Endothelial cell of umbilical vein (primary cell): ENCODE results near the gene LYRM9. TPM values are rescaled to one million over a fixed set of nuclear protein-coding genes. Genes with fewer than 3 reads are reported as not detected.

Source experiments
- BruUV-seq: library from RNA; stranded (reverse); fragments of 400-500 nt; replicated peaks from 2 replicates; lab custom pipeline; 2021; lab: Mats Ljungman, UMichigan
- CTCF ChIA-PET: fragments of 300-600, 350-600 bp; sonication (Branson Sonifier 250); formaldehyde crosslinking; loops from one replicate; lab custom pipeline; 2021; ENCODE audit warnings: antibody characterized with exemption, inconsistent platforms; lab: Charles Lee
- POLR2A ChIA-PET: fragments of 300-600, 350-600 bp; sonication (Branson Sonifier 250); formaldehyde crosslinking; loops from one replicate; lab custom pipeline; 2021; ENCODE audit warnings: antibody characterized with exemption, inconsistent platforms; lab: Charles Lee
- DNase-seq: peaks from one replicate; pipeline ENCODE4 v3.0.0-alpha.2; 2011; ENCODE audit warnings: low read depth, low spot score
- FAIRE-seq: peaks from 2 replicates; lab custom pipeline; 2011; peaks lifted over from hg19 to GRCh38; lab: Jason Lieb, UNC
- H2AFZ ChIP-seq: 2 replicates; pipeline ENCODE4 v1.6.0; 2012; ENCODE audit warnings: low read depth, low read length, control low read depth, inconsistent platforms
- H3K27ac ChIP-seq: 2 replicates; pipeline ENCODE4 v1.5.1; 2011; ENCODE audit warnings: low read depth, mild to moderate bottlenecking, control low read depth, low read length, moderate library complexity; ENCODE audit not compliant: insufficient read depth
- H3K27me3 ChIP-seq, 2 experiments: 2 replicates each; pipeline versions ENCODE4 v1.6.0 to v1.6.1; 2011; ENCODE audit warnings: low read length in 2 of 2, mixed read lengths in 1 of 2; ENCODE audit not compliant: control insufficient read depth in 2 of 2, insufficient read depth in 2 of 2
- H3K36me3 ChIP-seq, 2 experiments: 2 replicates in 1 of 2; 3 replicates in 1 of 2; pipeline ENCODE4 v1.5.1; 2011; ENCODE audit warnings: low read length in 2 of 2, mild to moderate bottlenecking in 1 of 2, moderate library complexity in 1 of 2; ENCODE audit not compliant: control insufficient read depth in 2 of 2, insufficient read depth in 2 of 2; ENCODE audit errors: extremely low read depth in 1 of 2
- H3K4me1 ChIP-seq: 3 replicates; pipeline ENCODE4 v1.5.1; 2011; ENCODE audit warnings: mild to moderate bottlenecking, low read length; ENCODE audit not compliant: control insufficient read depth, insufficient read depth; ENCODE audit errors: extremely low read depth
- H3K4me2 ChIP-seq: 2 replicates; pipeline ENCODE4 v1.6.1; 2011; ENCODE audit warnings: low read length, control low read depth, mixed read lengths; ENCODE audit not compliant: insufficient read depth
- H3K4me3 ChIP-seq, 3 experiments: fragments of 200-600 bp in 1 of 3; sonication (generic), shearing (Covaris generic) in 1 of 3; replicated peaks in 1 of 3; 2 replicates each; pipeline ENCODE4 v1.5.1; 2011 to 2016; ENCODE audit warnings: control low read depth in 3 of 3, low read length in 3 of 3, mild to moderate bottlenecking in 2 of 3, inconsistent platforms in 1 of 3, low read depth in 1 of 3, moderate library complexity in 1 of 3; ENCODE audit not compliant: insufficient read depth in 1 of 3
- H3K79me2 ChIP-seq: 2 replicates; pipeline ENCODE4 v1.6.0; 2012; ENCODE audit warnings: low read length, inconsistent platforms; ENCODE audit not compliant: control insufficient read depth, insufficient read depth
- H3K9ac ChIP-seq: replicated peaks from 2 replicates; pipeline ENCODE3; 2011; ENCODE audit warnings: low read length, control low read depth; ENCODE audit not compliant: insufficient read depth; ENCODE audit errors: extremely low read depth
- H3K9me1 ChIP-seq: replicated peaks from 3 replicates; pipeline ENCODE4 v1.6.0; 2011; ENCODE audit warnings: mild to moderate bottlenecking, low read length; ENCODE audit not compliant: control insufficient read depth, insufficient read depth; ENCODE audit errors: extremely low read depth
- H3K9me3 ChIP-seq: replicated peaks from 2 replicates; pipeline ENCODE4 v1.5.1; 2012; ENCODE audit warnings: low read length, inconsistent platforms; ENCODE audit not compliant: control insufficient read depth, insufficient read depth
- H4K20me1 ChIP-seq: replicated peaks from 2 replicates; pipeline ENCODE3; 2011; ENCODE audit warnings: mild to moderate bottlenecking, low read length; ENCODE audit not compliant: control insufficient read depth, insufficient read depth; ENCODE audit errors: extremely low read depth
- CTCF ChIP-seq, 2 donors: IDR thresholded peaks; 1 replicate in 1 of 2; 2 replicates in 1 of 2; pipeline ENCODE4 v1.5.1; 2011; ENCODE audit warnings: low read length in 2 of 2, mild to moderate bottlenecking in 2 of 2, moderate library complexity in 2 of 2, control low read depth in 1 of 2, inconsistent platforms in 1 of 2, low read depth in 1 of 2; ENCODE audit not compliant: insufficient read depth in 1 of 2; ENCODE audit errors: extremely low read depth in 1 of 2
- EZH2 ChIP-seq: IDR thresholded peaks from 2 replicates; pipeline ENCODE4 v1.6.1; 2012; ENCODE audit warnings: borderline replicate concordance, low read depth, mild to moderate bottlenecking, moderate library complexity, low read length, inconsistent platforms; ENCODE audit not compliant: severe bottlenecking
- FOS ChIP-seq: IDR thresholded peaks from 2 replicates; pipeline ENCODE4 v1.6.1; 2011; ENCODE audit warnings: mild to moderate bottlenecking, low read length, moderate library complexity, borderline replicate concordance; ENCODE audit not compliant: insufficient read depth
- GATA2 ChIP-seq: IDR thresholded peaks from 2 replicates; pipeline ENCODE4 v1.7.0; 2011; ENCODE audit warnings: low read depth, mild to moderate bottlenecking, moderate library complexity, mixed read lengths, low read length; ENCODE audit not compliant: insufficient read length, insufficient read depth
- JUN ChIP-seq: IDR thresholded peaks from 2 replicates; pipeline ENCODE4 v1.6.1; 2011; ENCODE audit warnings: borderline replicate concordance, low read depth; ENCODE audit not compliant: insufficient read length, insufficient read depth
- MAX ChIP-seq: IDR thresholded peaks from 2 replicates; pipeline ENCODE4 v1.6.1; 2011; ENCODE audit not compliant: insufficient read depth, insufficient read length
- MYC ChIP-seq: IDR thresholded peaks from one replicate; pipeline ENCODE4 v1.6.1; 2011; ENCODE audit warnings: mild to moderate bottlenecking, low read depth, low read length
- POLR2A ChIP-seq: IDR thresholded peaks from 2 replicates; pipeline ENCODE4 v1.6.1; 2012; ENCODE audit warnings: low read depth, mild to moderate bottlenecking, control low read depth, low read length
- POLR2AphosphoS5 ChIP-seq: IDR thresholded peaks from 2 replicates; pipeline ENCODE4 v1.6.1; 2012; ENCODE audit warnings: low read depth, mild to moderate bottlenecking, control low read depth, low read length, moderate library complexity; ENCODE audit not compliant: insufficient read depth
- dilution Hi-C: fragments of 300-500 bp; cut with MboI; formaldehyde crosslinking; loops from one replicate; pipeline ENCODE4 v1.15.0; 2019; ENCODE audit warnings: low sequenced_read_pairs; ENCODE audit not compliant: extremely low pct_ligation_motif_present
- intact Hi-C: fragments of 100-400 bp; cut with micrococcal nuclease; formaldehyde crosslinking; loops from one replicate; pipeline ENCODE4 v1.10.0; 2022
- polyA plus RNA-seq, 4 experiments: library from polyadenylated mRNA; depleted of rRNA in 3 of 4; stranded (reverse) in 3 of 4; unstranded in 1 of 4; fragments of >200 nt; gene quantifications; 2 replicates each; pipeline versions ENCODE4 v1.2.1 to v1.2.3, GENCODE V29; 2011 to 2012; ENCODE audit warnings: missing spikeins in 1 of 4
- total RNA-seq: library from RNA; stranded (reverse); gene quantifications from 2 replicates; pipeline ENCODE4 v1.2.3, GENCODE V29; 2021

LYRM9 gene
- total and polyA plus RNA-seq, 2 donors (not counting 3 experiments of a cell fraction or from before 2014, with no cell fraction given): 3.0 to 4.0 TPM

- POLR2A ChIA-PET: no interaction called here
- dilution Hi-C loops: no loop called here
- CTCF ChIA-PET: interaction anchor here (0.8 to 3.2 kb wide), 2 partner anchors 12 to 42 kb away, joined by 3 to 11 read pairs; partner anchors contain the start of gene LYRM9
These were observed 11.6 kb upstream of the LYRM9 start for GRCh38 chr17:27904534-27905446.

More at GRCh38 chr17:27904534-27905446, 11.6 kb upstream of the LYRM9 start:
- intact Hi-C loops: no loop called here
- no peaks in the 10 kb centered on the region for H3K36me3 ChIP-seq
- no peaks in the 10 kb centered on the region for H3K9me3 ChIP-seq
- H3K4me3 ChIP-seq: no peak overlapping the region
- H4K20me1 ChIP-seq: no peaks in the 10 kb centered on the region
- H3K27ac ChIP-seq: no peak overlapping the region
- DNase-seq (no peak), FAIRE-seq (no peak)
- no peak overlapping the region for H2AFZ ChIP-seq
- TF ChIP-seq POLR2A: no peak
- TF ChIP-seq EZH2: no peak
- TF ChIP-seq FOS: no peak
- no peak for TF ChIP-seq CTCF (IDR thresholded peaks at IDR 0.05; ENCODE audit: extremely low read depth in 1 of 2, insufficient read depth in 1 of 2, low read depth in 1 of 2, low read length in 2 of 2)
- TF ChIP-seq JUN: no peak
- no peak for TF ChIP-seq MAX
- TF ChIP-seq POLR2AphosphoS5: no peak
- TF ChIP-seq MYC: no peak
- no peak for TF ChIP-seq GATA2
- H3K4me2 ChIP-seq: no peak overlapping the region
- no peaks in the 10 kb centered on the region for H3K4me1 ChIP-seq
- no TSS peak for BruUV-seq
- no peaks in the 10 kb centered on the region for H3K79me2 ChIP-seq
- H3K9me1 ChIP-seq: no peaks in the 10 kb centered on the region
- H3K9ac ChIP-seq: no peak overlapping the region
- peaks cover 5 to 17% of the 10 kb centered on the region in 2 experiments for H3K27me3 ChIP-seq
